ENCODE results near the gene MAP7.

The MAP7 gene

DNA sequence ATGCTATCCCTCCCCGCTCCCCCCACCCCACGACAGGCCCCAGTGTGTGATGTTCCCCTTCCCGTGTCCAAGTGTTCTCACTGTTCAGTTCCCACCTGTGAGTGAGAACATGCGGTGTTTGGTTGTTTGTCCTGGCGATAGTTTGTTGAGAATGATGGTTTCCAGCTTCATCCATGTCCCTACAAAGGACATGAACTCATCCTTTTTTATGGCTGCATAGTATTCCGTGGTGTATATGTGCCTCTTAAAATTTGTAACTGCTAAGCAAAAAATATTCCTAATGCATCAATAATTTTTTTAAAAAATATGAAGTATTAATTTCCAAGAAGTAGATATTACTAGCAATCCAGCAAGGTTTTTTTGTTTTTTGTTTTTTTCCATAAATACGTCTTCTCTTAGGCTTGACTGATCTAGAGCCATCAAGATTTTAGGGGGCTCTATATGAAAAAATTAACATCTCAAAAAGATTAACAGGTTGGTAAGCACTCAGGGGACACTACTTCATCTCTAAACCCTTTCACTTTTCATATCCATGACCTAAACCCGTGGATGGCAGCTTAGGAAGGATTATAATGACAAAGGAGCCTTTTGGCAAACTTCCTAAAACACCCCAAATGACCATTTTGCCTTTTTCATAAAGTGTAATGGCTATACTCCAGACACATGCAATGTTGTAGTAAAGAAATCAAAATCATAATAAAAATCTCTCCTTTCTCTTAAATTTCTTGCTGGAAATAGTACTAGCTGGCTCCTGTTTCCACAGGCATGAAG, 14.2 kb downstream of the MAP7 start:
- in situ Hi-C loops (cut with HindIII; ENCODE audit: low pct_unique_long_range_greater_than_20kb, low sequenced_read_pairs) = no loop called here
- no peak for TF ChIP-seq JUND (IDR thresholded peaks at IDR 0.05; ENCODE audit: low read depth)
- DNase-seq (ENCODE audit: low read depth in 1 of 2, low spot score in 1 of 2) = no peak

DNA sequence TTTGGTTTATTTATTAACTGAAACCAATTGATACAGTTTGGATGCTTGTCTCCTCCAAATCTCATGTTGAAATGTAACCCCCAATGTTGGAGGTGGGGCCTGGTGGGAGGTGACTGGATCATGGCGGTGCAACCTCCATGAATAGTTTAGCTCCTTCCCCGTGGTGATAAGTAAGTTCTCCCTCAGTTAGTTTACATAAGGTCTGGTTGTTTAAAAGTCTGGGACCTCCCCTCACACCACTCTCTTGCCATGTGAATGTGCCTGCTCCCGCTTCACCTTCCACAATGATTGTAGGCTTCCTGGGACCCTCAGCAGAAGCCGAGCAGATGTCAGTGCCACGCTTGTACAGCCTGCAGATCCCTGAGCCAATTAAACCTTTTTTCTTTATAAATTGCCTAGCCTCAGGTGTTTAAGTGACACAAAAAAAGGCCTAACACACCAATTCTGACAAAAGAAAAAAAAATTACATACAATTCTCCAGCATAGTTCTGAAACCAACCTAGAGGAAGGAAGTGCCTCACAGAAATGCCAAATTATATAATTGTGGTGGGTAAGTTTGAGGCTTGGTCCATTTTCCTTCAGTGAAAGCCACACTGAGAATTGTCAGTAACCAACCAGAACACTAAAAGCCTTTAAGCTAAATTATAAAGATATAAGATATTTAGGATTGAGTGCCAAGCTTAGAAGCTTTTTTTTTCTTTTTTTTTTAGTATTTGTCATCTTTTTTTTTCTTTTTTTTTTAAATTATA, 15.0 kb downstream of the MAP7 start:
- DNase-seq (ENCODE audit: low read depth in 1 of 2, low spot score in 1 of 2) = no peak
- in situ Hi-C loops (cut with HindIII; ENCODE audit: low pct_unique_long_range_greater_than_20kb, low sequenced_read_pairs) = no loop called here

DNA sequence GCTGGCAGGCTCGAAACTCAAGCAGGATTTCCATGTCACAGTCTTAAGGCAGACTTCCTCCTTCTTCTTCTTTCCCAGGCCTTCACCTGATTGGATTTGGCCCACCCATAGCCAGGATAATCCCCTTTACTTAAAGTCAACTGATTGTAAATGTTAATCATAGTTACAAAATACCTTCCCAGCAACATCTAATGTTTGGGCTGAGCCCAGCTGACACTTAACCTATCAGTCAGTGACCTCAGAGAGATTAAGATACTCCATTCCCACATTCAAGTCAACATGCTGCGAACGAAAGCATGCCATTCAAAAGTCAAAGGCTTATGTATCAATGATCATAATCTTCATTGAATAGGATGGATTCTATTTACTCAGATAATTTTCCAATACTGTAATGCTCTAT, 16.0 kb downstream of the MAP7 start:
- no peak for DNase-seq (ENCODE audit: low read depth in 1 of 2, low spot score in 1 of 2)
- in situ Hi-C loops (cut with HindIII; ENCODE audit: low pct_unique_long_range_greater_than_20kb, low sequenced_read_pairs) = no loop called here
- no peak for TF ChIP-seq JUND (IDR thresholded peaks at IDR 0.05; ENCODE audit: low read depth)

More for the DNA sequence above, 15.0 kb downstream of the MAP7 start:
- TF ChIP-seq JUND (IDR thresholded peaks at IDR 0.05; ENCODE audit: low read depth) = no peak

DNA sequence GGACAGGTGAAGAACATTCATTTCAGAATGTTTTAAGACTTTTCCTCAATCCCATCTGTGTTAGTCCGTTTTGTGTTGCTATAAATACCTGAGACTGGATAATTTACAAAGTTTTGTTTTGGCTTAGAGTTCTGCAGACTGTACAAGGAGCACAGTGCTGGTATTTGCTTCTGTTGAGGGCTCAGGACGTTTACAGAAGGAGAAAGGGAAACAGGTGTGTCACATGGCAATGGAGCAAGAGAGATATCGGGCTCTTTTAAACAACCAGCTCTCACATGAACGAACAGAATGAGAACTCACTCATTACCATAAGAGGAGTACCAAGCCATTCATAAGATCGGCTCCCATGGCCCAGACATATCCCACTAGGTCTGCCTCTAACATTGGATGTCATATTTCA, 16.7 kb downstream of the MAP7 start:
- in situ Hi-C loops (cut with HindIII; ENCODE audit: low pct_unique_long_range_greater_than_20kb, low sequenced_read_pairs) = no loop called here

DNA sequence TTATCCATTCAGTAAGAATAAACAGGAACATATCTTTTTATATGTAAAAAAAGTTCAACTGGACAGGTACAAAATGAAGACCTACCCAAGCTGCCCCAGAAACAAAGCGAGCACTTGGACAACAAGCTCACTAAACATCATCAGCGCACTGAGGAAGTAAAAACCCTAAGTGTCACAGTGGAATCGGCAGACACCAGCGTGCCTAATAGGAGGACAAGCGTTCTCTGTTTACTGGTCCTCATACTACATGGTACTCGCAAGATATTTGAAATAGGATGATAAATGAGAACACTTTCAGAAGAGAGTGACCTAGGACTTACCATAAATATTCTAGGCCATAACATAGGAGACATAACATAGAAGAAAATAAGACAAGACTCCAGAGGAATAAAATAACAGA, 18.2 kb downstream of the MAP7 start:
- DNase-seq (ENCODE audit: low read depth in 1 of 2, low spot score in 1 of 2) = no peak
- TF ChIP-seq JUND (IDR thresholded peaks at IDR 0.05; ENCODE audit: low read depth) = no peak
- in situ Hi-C loops (cut with HindIII; ENCODE audit: low pct_unique_long_range_greater_than_20kb, low sequenced_read_pairs) = no loop called here

More for the DNA sequence above, 16.7 kb downstream of the MAP7 start:
- no peak for TF ChIP-seq JUND (IDR thresholded peaks at IDR 0.05; ENCODE audit: low read depth)
- no peak for DNase-seq (ENCODE audit: low read depth in 1 of 2, low spot score in 1 of 2)

DNA sequence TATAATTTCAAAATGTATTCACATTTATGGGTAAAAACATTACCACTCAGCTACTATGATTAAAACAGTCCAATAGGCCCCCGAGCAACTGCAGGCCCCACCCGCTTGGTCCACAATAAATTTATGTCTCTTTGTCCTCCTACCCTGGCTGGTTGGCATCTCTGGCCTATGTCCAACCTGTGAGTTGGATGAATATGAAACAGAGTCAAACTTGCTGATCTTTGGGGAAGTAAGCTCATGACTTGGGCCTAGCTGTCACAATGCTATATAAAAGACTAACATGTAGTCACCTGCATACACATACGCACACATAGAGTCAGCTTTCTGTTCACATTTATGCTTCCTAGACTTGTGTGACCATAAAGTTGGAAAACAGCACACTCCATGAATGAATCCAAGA, 20.5 kb downstream of the MAP7 start:
- DNase-seq (ENCODE audit: low read depth in 1 of 2, low spot score in 1 of 2) = no peak
- in situ Hi-C loops (cut with HindIII; ENCODE audit: low pct_unique_long_range_greater_than_20kb, low sequenced_read_pairs) = no loop called here
- no peak for TF ChIP-seq JUND (IDR thresholded peaks at IDR 0.05; ENCODE audit: low read depth)

DNA sequence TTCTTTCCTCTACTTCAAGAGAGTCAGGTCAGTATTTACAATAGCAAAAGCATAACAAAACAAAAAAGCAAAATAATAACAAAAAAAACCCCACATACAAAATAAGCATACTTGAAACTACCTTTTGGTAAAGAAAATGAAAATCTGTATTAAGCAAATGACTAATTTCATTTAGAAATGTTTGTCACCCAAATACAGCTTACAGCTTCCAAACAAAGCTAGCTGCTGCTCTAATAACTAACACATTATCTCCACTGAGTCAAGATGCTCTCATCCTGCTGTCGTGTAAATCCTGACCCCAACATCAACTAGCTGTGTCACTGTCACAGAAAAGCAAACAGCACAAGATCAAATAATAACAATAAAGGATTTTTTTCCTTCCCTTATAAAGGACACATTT, 21.7 kb downstream of the MAP7 start:
- in situ Hi-C loops (cut with HindIII; ENCODE audit: low pct_unique_long_range_greater_than_20kb, low sequenced_read_pairs) = no loop called here
- no peak for DNase-seq (ENCODE audit: low read depth in 1 of 2, low spot score in 1 of 2)
- no peak for TF ChIP-seq JUND (IDR thresholded peaks at IDR 0.05; ENCODE audit: low read depth)

DNA sequence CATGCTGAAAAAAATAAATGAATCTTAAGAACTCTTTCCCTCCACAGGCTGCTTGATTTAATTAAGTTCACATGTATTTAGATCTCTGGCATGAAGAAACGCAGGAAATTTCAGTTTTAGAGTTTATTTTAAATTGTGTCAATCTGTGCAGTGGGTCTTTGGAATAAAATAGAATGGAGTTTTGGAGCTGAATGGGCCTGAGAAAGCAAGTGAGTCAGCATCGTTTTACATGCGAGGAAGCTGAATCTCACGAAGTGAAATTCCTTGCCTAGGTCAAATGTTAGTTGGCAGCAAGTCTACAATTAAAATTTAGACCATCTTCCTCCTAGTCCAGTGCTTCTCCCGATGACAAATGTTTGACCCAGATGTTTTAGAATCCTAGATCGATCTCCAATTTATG, 22.4 kb downstream of the MAP7 start:
- in situ Hi-C loops (cut with HindIII; ENCODE audit: low pct_unique_long_range_greater_than_20kb, low sequenced_read_pairs) = no loop called here
- no peak for TF ChIP-seq JUND (IDR thresholded peaks at IDR 0.05; ENCODE audit: low read depth)

DNA sequence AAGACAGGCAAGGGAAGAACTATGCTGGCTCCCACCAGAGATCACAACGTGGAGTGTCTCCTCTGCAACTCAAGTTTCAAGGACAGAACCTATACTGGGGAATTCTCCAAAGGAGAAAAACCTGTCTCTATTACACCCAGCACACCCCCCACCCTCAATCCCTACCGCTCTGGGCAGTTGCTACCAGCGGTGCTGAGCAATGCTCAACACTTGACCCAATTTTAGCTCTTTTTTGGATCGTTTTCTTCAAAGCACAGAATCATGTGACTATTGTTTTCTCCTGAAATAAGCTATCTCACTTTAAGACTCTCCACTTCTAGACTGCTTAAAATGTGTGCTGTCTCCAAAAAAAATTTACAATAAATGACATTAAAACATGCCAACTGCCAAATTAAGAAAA, 23.3 kb downstream of the MAP7 start:
- no peak for DNase-seq (ENCODE audit: low read depth in 1 of 2, low spot score in 1 of 2)
- TF ChIP-seq JUND (IDR thresholded peaks at IDR 0.05; ENCODE audit: low read depth) = no peak
- in situ Hi-C loops (cut with HindIII; ENCODE audit: low pct_unique_long_range_greater_than_20kb, low sequenced_read_pairs) = no loop called here

More for the DNA sequence above, 22.4 kb downstream of the MAP7 start:
- no peak for DNase-seq (ENCODE audit: low read depth in 1 of 2, low spot score in 1 of 2)

DNA sequence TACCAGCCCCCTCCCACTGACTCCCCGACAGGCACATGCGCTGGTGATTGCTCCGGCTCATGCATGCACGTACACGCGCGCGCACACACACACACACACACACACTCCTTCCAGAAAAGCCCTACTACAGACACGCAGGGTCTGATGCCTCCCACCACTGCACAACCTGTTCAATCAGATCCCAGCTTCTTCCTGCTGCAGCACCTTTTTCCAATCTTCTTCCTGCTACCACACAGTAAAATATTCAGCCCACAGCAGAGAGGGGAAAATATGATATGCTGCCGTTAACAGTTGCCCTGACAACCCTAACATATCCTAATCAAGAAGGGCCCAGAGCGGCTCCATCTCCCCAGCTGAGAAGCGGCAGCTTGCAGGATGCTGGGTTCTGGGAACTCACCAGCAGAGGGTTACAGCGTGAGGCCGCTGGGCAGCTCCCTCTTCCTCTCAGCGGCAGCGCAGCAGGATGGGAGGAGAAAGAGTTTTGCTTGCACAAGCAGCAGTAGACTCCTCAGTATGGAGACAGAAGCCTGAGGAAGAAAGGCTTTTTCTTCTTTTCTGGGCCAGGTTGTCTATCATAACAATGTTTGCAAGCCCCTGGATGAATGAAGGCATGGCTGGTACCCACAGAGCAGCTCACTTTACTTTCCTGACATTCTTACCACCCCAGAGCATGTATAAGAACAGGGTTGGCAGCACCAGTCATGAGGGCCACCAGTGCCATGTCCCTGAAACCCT, 23.9 kb downstream of the MAP7 start:
- TF ChIP-seq JUND (IDR thresholded peaks at IDR 0.05; ENCODE audit: low read depth) = no peak
- peak; percentile 21 to 48 for DNase-seq (ENCODE audit: low read depth in 1 of 2, low spot score in 1 of 2)
- in situ Hi-C loops (cut with HindIII; ENCODE audit: low pct_unique_long_range_greater_than_20kb, low sequenced_read_pairs) = no loop called here

DNA sequence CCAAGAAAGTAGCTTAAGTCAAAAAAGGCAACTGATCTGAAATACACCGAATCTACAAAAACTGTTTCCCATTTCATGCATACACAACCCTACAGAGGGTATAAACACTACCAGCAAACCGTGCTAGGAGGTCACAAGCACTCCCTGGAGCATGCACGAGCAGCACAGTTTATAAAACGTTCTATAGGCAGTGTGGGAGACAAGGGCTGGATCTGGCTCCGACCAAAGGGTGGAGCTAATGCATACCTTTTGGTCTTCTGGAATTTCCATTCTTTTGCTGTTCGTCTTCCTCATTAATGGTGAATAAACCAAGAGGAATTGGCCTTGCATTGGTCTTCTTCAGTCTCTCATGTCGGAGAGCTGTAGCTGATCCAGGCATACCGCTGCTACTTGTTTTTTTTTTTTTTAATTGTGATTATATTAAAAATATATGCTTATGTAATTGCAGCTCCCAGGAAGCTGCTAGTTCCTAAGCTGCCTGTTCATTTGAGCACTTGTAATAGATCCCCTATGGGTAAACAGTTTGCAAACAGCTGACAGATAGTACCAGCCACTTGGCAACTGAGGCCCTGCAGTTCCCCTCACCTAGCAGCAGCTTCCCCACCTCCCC, 24.5 kb downstream of the MAP7 start:
- in situ Hi-C loops (cut with HindIII; ENCODE audit: low pct_unique_long_range_greater_than_20kb, low sequenced_read_pairs) = no loop called here
- TF ChIP-seq JUND (IDR thresholded peaks at IDR 0.05; ENCODE audit: low read depth) = no peak
- peak in 1 of 2 experiments; percentile 18 for DNase-seq (ENCODE audit: low read depth in 1 of 2, low spot score in 1 of 2)

DNA sequence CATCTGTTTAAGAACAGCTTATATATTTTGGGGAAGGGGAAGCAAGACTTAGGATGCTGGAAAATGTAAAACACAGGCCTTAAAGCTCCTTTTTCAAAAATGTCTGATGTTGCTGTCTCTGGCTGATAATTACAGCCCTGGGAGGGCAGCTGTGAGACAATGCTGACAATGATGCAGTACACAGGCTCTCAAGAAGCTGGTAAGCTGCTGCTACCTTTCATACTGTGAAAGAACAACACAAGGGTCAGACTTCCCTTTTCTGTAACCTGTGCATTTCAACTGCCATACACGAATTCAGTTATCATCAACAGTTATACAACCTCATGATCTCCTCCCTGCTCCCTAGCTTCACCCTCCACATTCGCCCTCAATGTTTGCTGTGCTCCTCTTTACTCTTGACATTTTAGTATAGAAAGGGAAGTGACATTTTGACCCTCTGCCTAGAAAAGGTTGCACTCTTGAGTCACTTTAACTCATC, 25.2 kb downstream of the MAP7 start:
- no peak for DNase-seq (ENCODE audit: low read depth in 1 of 2, low spot score in 1 of 2)
- in situ Hi-C loops (cut with HindIII; ENCODE audit: low pct_unique_long_range_greater_than_20kb, low sequenced_read_pairs) = no loop called here
- TF ChIP-seq JUND (IDR thresholded peaks at IDR 0.05; ENCODE audit: low read depth) = no peak

Measured in T47D (cell line).